ELF-1 (cell line): ENCODE measurements around the gene KY.

Source experiments
- DNase-seq: peaks from one replicate; pipeline ENCODE4 v3.0.0-alpha.2; 2016; ENCODE audit warnings: low read depth, low spot score

KY gene

GRCh38 chr3:134619884-134620445 lies 30.9 kb downstream of the KY start:
- DNase-seq, result no peak

GRCh38 chr3:134619301-134619615 lies 31.6 kb downstream of the KY start:
- no peak for DNase-seq

- no peak for DNase-seq
Observed at GRCh38 chr3:134618478-134619300, 32.1 kb downstream of the KY start.

- no peak for DNase-seq
Observed at GRCh38 chr3:134617608-134618477, 33.0 kb downstream of the KY start.

GRCh38 chr3:134615743-134616142 lies 35.1 kb downstream of the KY start:
- no peak for DNase-seq

- DNase-seq, result no peak
Observed at GRCh38 chr3:134614955-134615354, 35.9 kb downstream of the KY start.

GRCh38 chr3:134613006-134613520 lies 37.8 kb downstream of the KY start:
- no peak for DNase-seq

GRCh38 chr3:134611516-134611915 lies 39.3 kb downstream of the KY start:
- no peak for DNase-seq

GRCh38 chr3:134610432-134611385 lies 40.1 kb downstream of the KY start:
- no peak for DNase-seq

- DNase-seq, result no peak
Observed at GRCh38 chr3:134609821-134610431, 40.9 kb downstream of the KY start.

GRCh38 chr3:134608771-134609435 lies 41.9 kb downstream of the KY start:
- DNase-seq, result no peak

- no peak for DNase-seq
Observed at GRCh38 chr3:134608023-134608770, 42.6 kb downstream of the KY start.

- no peak for DNase-seq
Observed at GRCh38 chr3:134607054-134608022, 43.5 kb downstream of the KY start.

GRCh38 chr3:134606033-134607025 lies 44.5 kb downstream of the KY start:
- DNase-seq, result no peak

GRCh38 chr3:134605556-134605955 lies 45.3 kb downstream of the KY start:
- DNase-seq, result no peak

- no peak for DNase-seq
Observed at GRCh38 chr3:134603956-134604355, 46.9 kb downstream of the KY start.

GRCh38 chr3:134603480-134603879 lies 47.3 kb downstream of the KY start:
- no peak for DNase-seq
